NCI-H226 (cell line): ENCODE data around the gene TBCC.
"Not testable (repeated sequence)": the region's sequence is repeated elsewhere in the genome, so short reads cannot be mapped to it uniquely, and the experiment has no call there.

Experiments used
- DNase-seq: peaks from one replicate; pipeline ENCODE4 v3.0.0-alpha.2; 2015

The TBCC gene, protein sequence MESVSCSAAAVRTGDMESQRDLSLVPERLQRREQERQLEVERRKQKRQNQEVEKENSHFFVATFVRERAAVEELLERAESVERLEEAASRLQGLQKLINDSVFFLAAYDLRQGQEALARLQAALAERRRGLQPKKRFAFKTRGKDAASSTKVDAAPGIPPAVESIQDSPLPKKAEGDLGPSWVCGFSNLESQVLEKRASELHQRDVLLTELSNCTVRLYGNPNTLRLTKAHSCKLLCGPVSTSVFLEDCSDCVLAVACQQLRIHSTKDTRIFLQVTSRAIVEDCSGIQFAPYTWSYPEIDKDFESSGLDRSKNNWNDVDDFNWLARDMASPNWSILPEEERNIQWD

DNA sequence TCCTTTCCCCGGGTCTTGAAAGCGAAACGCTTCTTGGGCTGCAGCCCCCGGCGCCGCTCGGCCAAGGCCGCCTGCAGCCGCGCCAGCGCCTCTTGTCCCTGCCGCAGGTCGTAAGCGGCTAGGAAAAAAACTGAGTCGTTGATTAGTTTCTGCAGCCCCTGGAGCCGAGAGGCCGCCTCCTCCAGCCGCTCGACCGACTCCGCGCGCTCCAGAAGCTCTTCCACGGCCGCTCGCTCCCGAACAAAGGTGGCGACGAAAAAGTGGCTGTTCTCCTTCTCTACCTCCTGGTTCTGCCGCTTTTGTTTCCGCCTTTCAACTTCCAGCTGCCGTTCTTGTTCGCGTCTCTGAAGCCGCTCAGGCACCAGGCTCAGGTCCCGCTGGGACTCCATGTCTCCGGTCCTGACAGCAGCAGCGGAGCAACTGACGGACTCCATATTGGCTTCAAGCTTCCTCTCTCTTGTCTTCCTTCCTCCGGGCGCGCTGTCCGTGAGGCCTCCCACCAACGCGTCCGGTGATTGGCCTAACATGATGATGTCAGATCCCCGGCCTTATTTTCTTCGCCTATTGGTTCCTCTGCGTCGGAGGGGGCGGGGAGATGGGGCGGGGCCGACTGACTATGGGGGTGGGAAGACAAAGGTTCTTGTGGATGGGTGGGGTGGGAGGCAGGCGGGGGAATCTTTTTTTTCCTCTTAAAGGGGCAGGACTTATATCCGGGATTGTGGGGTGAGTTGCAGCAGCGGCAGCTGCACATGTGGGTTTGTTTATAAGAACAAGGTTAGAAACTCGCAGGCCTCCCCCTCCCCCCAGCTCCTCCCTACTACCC is at the start of gene TBCC:
TSS of gene TBCC (minus strand) at position 464 of the 823 bp plus-strand sequence. CDS start at position 434, 30 bp downstream.
- DNase-seq, result peak; percentile 96

DNA sequence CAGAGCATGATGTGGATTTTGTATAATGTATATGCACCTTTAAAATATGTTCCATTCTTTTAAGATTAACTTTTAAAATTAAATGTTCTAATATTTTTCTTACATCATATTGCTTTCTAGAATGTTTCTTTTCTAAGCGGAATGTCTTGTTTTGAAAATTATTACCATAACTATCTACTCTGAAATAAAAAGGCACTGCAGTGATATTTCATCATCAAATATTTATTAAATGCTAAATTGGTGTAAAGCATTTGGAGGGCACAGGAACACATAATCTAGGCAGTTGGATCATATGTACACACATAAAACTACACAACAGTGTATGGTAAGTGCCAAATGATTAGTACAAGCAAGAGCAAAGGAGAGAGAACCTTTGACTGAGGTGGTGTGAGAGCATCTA is 49.7 kb upstream of the TBCC start:
- DNase-seq, result no peak

DNA sequence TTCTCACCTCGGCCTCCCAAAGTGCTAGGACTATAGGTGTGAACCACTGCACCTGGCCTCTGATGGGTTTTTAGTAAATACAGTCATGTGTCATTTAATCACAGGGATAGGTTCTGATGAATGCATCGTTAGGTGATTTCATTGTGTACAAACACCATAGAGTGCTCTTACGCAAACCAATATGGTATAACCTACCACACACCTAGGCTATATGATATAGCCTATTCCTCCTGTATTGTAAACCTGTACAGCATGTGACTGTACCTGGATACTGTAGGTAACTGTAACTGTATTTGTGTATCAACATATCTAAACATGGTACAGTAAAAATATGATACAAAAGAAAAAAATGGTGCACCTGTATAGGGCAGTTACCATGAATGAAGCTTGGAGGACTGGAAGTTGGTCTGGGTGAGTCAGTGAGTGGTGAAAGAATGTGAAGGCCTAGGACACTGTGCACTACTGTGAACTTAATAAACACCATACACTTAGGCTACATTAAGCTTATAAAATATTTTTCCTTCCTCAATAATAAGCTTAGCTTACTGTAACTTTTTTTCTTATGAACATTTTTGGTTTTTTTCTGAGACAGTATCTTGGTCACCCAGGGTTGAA is 45.9 kb upstream of the TBCC start:
- no peak for DNase-seq

DNA sequence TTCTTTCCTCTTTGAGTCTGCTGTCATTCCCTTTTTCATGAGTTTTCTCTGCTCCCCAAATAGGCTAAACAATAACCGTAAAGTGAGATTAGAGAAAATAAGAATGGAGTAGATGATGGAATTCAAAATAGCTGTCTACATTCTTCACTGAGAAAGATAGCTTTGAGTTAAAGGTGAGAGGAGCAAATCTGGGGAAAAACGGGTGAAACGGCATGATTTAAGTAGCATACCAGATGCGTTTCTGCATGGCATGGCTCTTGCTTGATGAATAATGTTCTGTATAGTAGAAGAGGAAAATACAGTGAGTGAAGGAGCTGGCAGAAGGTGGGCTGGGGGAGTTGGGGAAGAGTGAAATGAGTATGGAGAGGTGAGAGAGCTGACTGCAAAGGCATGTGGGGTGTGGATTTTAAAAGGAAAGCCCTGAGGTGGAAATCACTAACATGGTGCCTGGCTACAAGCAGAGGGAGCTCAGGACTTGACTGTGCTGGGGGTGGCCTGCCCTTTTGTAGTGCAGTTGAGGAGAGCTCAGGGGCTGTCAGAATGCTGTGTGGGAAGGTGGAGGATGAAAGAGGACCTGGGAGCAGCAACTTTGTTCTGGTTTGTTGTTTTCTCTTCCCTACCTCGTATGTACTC is 44.8 kb upstream of the TBCC start:
- no peak for DNase-seq

DNA sequence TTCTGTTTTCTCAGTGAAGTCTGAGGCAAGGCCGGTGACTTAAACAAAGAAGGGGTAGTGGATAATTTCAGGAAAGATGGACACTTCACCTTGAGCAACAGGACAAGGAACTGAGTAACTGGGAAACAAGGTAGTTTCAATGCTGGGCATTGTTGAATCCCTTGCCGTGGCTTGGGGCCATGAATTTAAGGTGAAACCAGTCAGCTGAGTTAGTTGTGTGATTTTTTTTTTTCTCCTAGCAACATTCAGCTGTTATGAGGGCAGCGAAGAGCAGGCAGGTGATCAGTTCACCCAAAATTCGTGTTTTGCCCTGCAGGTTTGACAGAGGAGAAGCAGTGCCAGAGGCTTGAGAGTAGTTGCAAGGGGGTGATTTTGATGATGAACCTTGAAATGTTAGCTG is 42.8 kb upstream of the TBCC start:
- DNase-seq, result no peak

DNA sequence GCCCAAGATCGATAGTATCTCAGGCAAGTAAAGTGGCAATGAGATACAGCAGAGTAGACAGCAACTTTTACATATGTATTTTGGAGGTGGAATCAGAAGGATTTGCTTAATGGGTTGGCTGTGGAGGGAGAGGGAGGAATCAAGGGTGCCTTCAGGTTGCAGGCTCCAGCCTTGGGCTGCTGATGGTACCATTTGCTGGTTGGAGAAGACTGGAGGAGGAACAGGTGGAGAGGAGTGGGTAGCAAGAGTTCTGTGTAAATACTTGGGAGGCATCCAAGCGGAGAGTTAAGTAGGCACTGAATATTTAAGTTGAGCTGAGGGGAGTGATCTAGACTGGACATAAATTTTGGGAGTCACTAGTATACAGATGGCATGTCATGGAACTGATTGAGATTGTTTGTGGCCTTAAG is 41.2 kb upstream of the TBCC start:
- no peak for DNase-seq

DNA sequence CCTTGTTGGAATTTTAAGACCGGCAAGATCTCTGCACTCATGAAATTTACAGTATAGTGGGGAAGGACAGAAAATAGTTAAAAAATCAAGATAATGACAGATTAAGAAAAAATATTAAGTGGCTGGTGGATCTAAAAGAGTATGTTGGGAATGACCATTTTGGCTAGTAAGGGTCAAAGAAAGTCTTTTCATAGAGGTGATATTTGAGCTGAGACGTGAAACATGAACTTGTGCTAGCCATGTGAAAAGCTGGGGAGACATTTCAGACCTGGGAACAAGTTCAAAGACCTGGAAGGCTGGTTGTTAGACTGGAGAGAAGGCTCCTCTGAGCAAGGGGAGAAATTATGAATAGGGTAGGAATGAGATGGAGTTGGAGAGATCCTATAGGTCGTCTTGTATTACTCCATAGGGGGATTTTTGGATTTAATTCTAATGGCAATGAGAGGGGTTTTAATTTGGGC is 40.7 kb upstream of the TBCC start:
- DNase-seq, result no peak

DNA sequence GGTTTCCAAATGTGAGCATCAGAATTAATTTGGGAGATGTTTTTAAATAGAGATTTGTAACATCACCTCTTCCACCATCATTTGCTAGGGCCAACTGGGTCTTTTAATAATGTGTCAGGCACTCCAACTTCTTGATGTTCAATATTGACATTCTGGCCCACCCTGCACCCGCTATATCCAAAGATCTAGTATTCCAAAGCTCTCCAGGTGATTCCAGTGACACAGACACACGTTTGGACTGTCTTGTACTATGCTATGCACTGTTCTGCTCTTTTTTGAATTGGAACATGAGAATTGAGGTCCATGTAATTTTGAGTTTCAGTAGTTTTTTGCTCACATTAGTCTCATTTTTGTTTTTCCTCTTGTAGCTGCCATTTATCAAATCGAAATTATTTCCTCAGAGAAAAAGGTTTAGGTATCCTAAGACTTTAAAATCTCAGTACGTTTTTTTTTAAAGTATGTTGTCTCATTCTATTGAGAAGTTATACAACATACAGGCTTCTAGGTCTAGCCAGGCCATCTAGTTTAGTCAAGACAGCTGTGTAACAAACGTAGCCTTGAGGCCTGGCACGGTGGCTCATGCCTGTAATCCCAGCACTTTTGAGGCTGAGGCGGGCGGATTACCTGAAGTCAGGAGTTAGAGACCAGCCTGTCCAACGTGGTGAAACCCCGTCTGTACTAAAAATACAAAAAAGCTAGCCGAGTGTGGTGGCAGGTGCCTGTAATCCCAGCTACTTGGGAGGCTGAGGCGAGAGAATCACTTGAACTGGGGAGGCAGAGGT is 39.0 kb upstream of the TBCC start:
- no peak for DNase-seq

DNA sequence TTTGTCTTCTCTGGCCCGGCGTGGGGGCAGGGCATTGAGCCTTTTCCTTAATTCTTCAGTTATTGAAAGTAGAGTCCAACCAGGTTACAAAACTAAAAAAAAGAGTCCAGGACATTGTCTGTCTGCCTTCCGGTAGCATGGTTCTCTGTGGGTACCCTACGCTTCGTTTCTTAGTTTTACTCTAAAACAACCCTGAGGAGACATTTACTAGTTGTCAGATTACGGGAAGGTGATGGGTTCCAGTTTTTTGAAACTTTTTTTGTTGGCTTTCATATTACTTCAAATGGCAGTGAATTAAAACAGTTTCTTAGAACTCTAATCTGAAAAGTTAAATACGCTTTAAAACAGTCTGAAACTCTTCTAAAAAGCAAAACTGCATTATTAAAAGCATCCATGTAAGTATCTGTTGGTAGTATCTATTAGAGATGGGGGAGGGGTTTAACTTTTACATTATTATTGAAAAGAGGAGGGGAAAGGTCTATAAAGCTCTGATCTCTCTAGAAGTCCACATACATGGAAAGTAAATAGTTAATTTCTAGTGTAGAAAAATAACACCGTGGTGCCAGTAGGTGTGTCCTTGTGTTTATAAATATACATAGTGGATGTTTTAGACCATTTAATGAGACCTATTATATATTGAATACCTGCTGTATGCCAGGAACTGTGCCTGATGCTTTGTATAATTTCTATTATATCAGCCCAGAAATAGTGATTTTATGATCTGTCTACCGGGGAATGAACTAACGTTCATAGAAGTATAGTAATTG is 38.2 kb upstream of the TBCC start:
- no peak for DNase-seq

DNA sequence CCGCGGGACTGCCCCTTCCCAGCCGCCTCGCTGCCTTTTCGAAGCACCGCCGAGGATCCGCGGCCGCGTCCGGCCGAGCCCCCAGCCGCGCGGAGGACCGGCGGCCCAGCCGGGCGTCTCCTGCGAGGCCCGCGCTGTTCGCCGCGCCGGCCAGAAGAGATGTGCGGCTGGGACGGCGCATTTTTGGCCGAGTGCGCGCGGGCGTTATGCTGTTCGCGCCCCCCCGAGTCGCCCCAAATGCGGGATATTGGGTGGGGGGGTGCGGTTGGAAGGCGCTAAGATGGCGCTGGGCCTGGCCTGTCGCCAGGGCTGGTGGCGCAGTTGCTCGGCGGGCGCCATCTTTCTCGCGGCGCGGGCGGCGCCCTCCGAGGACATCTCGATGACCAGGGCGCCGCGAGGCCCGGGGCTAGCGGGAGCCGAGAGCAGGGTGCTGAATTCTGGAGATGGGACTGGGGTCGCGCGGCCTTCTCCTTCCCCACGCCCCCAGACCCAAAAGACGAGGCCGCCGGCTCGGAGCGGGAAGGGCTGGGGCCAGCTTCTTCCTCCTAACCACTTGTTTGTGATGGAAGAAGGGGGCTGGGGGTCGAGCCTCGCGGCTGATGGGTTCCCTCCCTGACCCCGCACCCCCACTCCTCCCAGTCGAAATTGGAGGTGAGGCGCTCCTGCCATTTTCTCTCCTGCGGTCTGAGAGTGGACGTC is 37.4 kb upstream of the TBCC start:
- DNase-seq, result peak; percentile 54

DNA sequence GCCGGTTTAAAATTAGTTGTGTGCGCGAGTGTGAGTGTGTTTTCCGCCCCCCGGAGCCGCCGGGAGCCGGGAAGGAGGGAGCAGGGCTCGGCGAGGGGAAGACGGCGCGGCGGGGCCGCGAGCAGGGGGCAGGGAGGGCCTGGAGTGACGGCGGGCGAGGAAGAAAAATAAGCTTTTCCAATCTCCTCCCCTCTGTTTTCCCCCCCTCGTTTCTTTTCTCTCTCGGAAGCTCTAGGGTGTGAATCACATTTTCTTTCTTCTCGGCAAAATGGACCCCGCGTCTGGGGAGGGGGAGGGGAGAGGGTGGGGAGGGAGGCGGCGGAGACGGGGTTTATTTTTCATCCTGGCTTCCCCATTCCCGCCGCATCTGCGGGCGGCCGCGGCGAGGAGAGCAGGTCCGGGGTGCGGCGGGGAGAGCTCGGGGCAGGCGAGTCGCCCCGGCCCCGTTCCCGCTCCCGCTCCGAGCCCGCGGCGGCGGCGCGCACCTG is 36.8 kb upstream of the TBCC start:
- DNase-seq, result peak; percentile 83

DNA sequence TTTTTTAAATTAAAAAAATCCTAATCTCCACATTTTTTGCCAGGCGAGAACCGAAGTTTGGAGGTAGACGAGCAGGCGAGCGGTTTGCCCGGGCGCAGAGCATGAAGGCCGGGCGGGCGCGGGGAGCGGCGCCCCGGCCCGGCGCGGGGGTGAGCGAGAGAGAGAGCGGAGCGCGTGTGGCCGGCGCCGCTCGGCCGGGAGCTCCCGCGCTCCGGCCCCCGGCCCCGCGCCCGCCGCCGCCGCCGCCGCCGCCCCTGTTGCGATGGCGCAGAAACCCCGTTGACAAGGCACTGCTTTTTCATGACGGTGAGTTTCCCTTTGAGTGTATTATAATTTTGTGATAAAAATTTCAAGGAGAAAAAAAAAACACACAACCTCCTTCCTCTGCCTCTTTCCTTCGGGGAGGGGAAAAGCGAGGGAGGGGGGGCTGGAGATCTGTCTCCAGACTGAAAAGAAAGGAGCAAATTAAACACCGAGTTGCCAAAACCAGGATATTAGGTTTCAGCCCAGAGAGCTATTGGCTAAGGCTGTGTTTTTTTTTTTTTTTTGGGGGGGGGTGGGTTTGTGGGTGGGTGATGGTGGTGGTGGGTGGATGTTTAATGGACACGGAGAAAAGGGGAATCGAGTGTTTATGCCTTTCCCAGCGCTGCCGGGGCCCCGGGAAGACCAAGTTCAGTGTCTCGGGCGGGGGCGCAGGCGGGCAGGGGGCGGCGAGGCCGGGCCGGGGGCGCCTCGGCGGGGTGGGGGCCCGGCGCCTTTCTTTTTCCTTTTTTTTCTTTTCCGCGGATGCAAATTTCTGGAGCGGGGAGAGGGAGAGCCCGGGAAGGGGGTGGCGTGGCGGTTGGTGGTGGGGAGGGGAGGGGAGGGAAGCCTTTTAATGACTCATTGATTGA is 36.1 kb upstream of the TBCC start, which contains the start of gene BICRAL:
TSS of gene BICRAL (plus strand) at position 257 of the 893 bp plus-strand sequence. CDS start 39,971 bp downstream, outside the sequence.
- DNase-seq, result peak; percentile 58

DNA sequence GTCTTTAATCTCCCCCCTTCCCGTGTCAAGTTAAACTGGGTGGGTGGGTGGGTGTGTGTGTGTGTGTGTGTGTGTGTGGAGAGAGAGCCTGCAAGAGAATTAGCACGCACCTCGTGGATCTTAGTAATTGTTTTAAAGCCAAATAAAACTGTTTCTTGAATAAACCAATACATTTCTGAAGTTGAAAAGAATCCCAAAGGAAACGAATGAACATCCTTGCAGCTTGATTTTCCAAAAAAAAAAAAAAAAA is 35.6 kb upstream of the TBCC start:
- DNase-seq, result no peak

DNA sequence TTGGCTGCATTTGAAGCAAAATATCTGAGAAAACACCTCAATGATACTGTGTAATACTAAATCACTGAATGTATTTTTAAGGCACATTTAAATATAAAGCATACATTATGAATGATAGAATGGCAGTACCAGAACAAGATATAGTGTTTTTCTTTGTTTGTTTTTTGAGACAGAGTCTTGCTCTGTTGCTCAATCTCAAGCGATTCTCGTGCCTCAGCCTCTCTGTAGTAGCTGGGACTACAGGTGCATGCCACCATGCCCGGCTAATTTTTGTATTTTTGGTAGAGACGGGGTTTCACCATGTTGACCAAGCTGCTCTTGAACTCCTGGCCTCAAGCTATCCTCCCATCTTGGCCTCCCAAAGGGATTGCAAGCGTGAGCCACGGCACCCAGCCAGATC is 33.6 kb upstream of the TBCC start:
- no peak for DNase-seq

DNA sequence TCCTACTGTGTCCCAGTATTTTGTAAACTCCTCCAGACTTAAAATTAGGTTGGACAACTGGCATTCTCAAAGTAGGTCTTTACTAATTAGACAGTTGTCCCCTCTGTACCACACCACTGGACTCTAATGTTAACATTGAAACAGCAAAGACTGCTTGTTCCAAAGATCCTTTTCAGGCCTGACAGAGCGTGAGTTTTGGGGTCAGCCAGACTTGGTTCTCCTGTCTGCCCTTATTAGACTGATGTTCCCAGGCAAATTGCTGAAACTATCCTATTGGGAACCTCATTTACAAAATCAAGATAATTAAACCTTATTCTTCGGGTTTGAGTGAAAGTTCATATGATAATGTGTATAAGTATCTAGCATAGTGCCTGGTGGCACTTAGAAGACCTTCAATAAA is 32.2 kb upstream of the TBCC start:
- DNase-seq, result no peak

DNA sequence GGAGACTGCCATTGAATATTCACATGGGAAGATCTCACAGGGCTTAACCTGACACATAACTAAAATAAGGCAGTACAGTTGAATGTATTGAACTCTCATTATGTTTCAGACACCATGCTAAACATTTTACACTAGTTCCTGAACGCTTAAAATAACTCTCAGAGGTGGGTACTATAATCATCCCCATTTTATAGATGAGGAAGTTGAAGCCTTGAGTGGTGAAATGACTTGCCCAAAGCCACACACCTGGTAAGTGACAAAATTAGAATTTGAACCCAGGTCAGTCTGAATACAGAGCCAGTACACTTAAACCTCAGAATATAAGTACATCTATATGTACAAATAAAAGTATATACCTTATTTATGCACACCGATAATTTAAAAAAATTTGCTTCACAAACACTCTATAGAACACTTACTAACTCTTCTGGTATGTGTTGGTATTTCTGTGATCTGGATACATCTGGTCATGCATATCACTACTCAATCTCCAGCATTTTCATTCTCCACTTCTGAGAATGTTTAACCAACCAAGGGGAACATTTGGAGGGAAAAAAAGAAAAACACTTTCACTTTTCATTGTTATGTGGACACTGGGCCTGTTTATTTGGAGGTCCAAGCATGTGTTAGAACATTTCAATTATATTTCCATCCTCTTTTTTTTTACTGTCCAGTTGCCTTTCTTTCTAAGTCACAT is 31.4 kb upstream of the TBCC start:
- no peak for DNase-seq

DNA sequence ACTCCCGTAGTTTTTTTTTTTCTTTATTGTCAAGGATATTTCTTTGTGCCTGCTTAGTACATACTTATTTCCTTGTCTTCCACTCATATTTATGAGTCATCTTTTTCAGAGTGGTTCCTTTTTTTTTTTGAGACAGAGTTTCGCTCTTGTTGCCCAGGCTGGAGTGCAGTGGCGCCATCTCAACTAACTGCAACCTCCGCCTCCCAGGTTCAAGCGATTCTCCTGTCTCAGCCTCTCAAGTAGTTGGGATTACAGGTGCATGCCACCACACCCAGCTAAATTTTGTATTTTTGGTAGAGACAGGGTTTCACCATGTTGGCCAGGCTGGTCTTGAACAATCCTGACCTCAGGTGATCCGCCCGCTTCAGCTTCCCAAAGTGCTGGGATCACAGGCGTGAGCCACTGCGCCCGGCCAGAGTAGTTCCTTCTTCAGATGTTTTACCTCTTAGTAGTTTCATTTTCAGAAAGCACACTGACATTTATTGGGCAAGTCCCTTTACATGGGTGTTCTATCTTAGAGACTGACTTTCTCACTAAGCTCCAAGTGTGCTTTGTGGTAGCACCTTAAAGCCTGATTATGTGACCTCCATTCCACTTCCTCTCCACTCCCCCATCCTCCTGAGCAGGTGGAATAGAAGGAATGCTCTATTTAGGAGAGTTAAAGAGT is 29.1 kb upstream of the TBCC start:
- not testable (repeated sequence) for DNase-seq

DNA sequence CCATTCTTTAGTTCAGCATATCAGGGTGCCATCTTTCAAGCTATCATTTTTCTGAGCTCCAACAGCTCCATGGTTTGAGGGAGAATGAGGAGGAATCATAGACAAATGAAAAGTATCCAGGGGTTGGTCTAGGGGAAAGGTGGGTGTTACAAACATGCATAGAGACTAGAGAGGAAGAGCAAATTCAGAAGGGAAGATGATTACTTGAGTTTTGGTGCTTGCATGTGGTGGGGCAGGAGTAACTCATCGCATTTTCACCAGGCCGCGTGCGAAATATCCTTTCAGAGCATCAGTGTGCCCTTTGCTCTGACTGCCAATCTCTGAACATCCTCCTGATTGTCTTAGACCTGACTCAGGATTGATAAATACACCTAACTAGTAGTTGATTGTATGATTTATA is 28.3 kb upstream of the TBCC start:
- no peak for DNase-seq

DNA sequence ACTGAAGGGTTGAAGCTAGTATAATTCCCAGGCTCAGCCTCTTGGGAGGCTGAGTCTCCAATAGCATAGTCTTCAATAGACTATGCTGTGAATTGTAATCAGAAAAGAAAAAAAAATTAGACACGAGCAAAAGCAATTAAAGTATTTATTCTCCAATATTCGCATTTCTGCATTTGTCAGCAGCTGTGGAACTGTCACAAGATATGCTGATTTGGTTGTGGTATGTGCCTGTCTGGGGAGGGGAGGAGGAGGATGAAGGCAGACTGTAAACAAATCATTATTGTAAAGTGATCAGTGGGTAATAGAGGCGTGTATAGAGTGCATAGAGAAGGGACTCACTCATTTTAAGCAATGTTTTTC is 25.8 kb upstream of the TBCC start:
- DNase-seq, result no peak
